Endodermal cell (in vitro differentiated cells): Measurements from ENCODE around the gene FUBP3. TPM values are rescaled to one million over a fixed set of nuclear protein-coding genes. Genes with fewer than 3 reads are reported as not detected.
"Not testable (repeated sequence)": the region's sequence is repeated elsewhere in the genome, so short reads cannot be mapped to it uniquely, and the experiment has no call there.

ENCODE experiments used
- DNase-seq: peaks from one replicate; pipeline ENCODE4 v3.0.0-alpha.2; 2017
- H3K27ac ChIP-seq: 2 replicates; pipeline ENCODE4 v1.5.1; 2013; ENCODE audit warnings: mild to moderate bottlenecking, low read depth, low read length, moderate library complexity
- H3K27me3 ChIP-seq: 2 replicates; pipeline ENCODE4 v1.6.1; 2013; ENCODE audit warnings: mild to moderate bottlenecking, low read length, moderate library complexity; ENCODE audit not compliant: insufficient read depth, control insufficient read depth, poor library complexity, severe bottlenecking
- H3K36me3 ChIP-seq: 2 replicates; pipeline ENCODE4 v1.7.0; 2013; ENCODE audit warnings: mild to moderate bottlenecking, low read length, moderate library complexity; ENCODE audit not compliant: control insufficient read depth, insufficient read depth
- H3K4me1 ChIP-seq: one replicate; pipeline ENCODE4 v1.7.0; 2013; ENCODE audit warnings: low read length; ENCODE audit not compliant: control insufficient read depth, insufficient read depth
- H3K4me3 ChIP-seq: 2 replicates; pipeline ENCODE4 v1.5.1; 2013; ENCODE audit warnings: mild to moderate bottlenecking, low read length, moderate library complexity
- H3K9ac ChIP-seq: 2 replicates; pipeline ENCODE4 v1.6.1; 2013; ENCODE audit warnings: mild to moderate bottlenecking, low read length, moderate library complexity; ENCODE audit not compliant: poor library complexity, severe bottlenecking; ENCODE audit errors: extremely low read depth
- H3K9me3 ChIP-seq: 2 replicates; pipeline ENCODE4 v1.6.1; 2013; ENCODE audit warnings: mild to moderate bottlenecking, low read length, moderate library complexity; ENCODE audit not compliant: control insufficient read depth
- H3K27ac Mint-ChIP-seq: 2 replicates; pipeline ENCODE4 v1.8.0; 2020; ENCODE audit warnings: mixed read lengths
- H3K27me3 Mint-ChIP-seq: 2 replicates; pipeline ENCODE4 v1.8.0; 2021; ENCODE audit warnings: mild to moderate bottlenecking, mixed read lengths; ENCODE audit not compliant: insufficient read depth
- H3K36me3 Mint-ChIP-seq: 2 replicates; pipeline ENCODE4 v1.8.0; 2020; ENCODE audit warnings: low read depth, mixed read lengths
- H3K4me1 Mint-ChIP-seq: 2 replicates; pipeline ENCODE4 v1.8.0; 2020; ENCODE audit warnings: mixed read lengths
- H3K4me3 Mint-ChIP-seq: 2 replicates; pipeline ENCODE4 v1.8.0; 2020; ENCODE audit warnings: mild to moderate bottlenecking, moderate library complexity, mixed read lengths
- H3K9me3 Mint-ChIP-seq: 2 replicates; pipeline ENCODE4 v1.8.0; 2020; ENCODE audit warnings: mild to moderate bottlenecking, mixed read lengths
- CTCF ChIP-seq: fragments of 200-600 bp; sonication (generic); conservative IDR thresholded peaks from 2 replicates; pipeline ENCODE4 v1.5.0; 2021; ENCODE audit warnings: antibody characterized with exemption, mild to moderate bottlenecking
- WGBS, 2 experiments: methylation state at CpG; one replicate each; pipeline versions ENCODE4 v1.1.5 to v1.1.7; 2013; ENCODE audit warnings: missing lambda C conversion rate in 2 of 2, mixed read lengths in 1 of 2; ENCODE audit not compliant: insufficient coverage in 1 of 2, insufficient read length in 1 of 2; 5-methylcytosine and 5-hydroxymethylcytosine counted together
- total RNA-seq, 2 donors: library from RNA; stranded (reverse); fragmentation: NEBNext Ultra II Directional in 1 of 2; extraction: Animal tissue kit (Norgen Biotek cat#: 25700) in 1 of 2; gene quantifications; 2 replicates in 1 of 2; 3 replicates in 1 of 2; pipeline ENCODE4 v1.2.1, GENCODE V29; 2021

The FUBP3 gene
- total RNA-seq, 2 donors from 2014 or later, result 74.3 to 76.3 TPM

GRCh38 chr9:130682421-130683121, 103.2 kb downstream of the FUBP3 start:
- 0 to 9% methylated on average over 2 to 20 of the region's 22 CpGs for WGBS, 2 experiments
- TF ChIP-seq CTCF, result peak; percentile 90
- Mint-ChIP-seq H3K4me1 (peaks cover 2% of the 10 kb centered on the region), H3K36me3 (no peaks in the 10 kb centered on the region), H3K4me3 (peak overlapping the region; percentile 55), H3K9me3 (peaks cover 8% of the 10 kb centered on the region), H3K27ac (no peak overlapping the region), H3K27me3 (peaks cover 51% of the 10 kb centered on the region)
- H3K4me1 ChIP-seq, result no peaks in the 10 kb centered on the region
- H3K4me3 ChIP-seq, result peak overlapping the region; percentile 71
- H3K36me3 ChIP-seq, result no peaks in the 10 kb centered on the region
- H3K9me3 ChIP-seq, result peaks cover 9% of the 10 kb centered on the region
- H3K9ac ChIP-seq, result no peak overlapping the region
- no peak overlapping the region for H3K27ac ChIP-seq
- peaks cover 43% of the 10 kb centered on the region for H3K27me3 ChIP-seq
- DNase-seq, result peak; percentile 89

GRCh38 chr9:130685104-130685503, 105.7 kb downstream of the FUBP3 start:
- TF ChIP-seq CTCF, result no peak
- Histone ChIP-seq H3K4me1 (no peaks in the 10 kb centered on the region), H3K27me3 (peaks cover 18% of the 10 kb centered on the region), H3K9ac (no peak overlapping the region), H3K27ac (no peak overlapping the region), H3K9me3 (peaks cover 9% of the 10 kb centered on the region), H3K36me3 (no peaks in the 10 kb centered on the region), H3K4me3 (no peak overlapping the region)
- peaks cover 32% of the 10 kb centered on the region for H3K27me3 Mint-ChIP-seq
- no peak overlapping the region for H3K4me3 Mint-ChIP-seq
- no peak for DNase-seq
- peaks cover 8% of the 10 kb centered on the region for H3K9me3 Mint-ChIP-seq
- H3K27ac Mint-ChIP-seq, result no peak overlapping the region
- H3K36me3 Mint-ChIP-seq, result no peaks in the 10 kb centered on the region
- peaks cover 2% of the 10 kb centered on the region for H3K4me1 Mint-ChIP-seq

GRCh38 chr9:130685945-130686344, 106.6 kb downstream of the FUBP3 start:
- H3K9me3 ChIP-seq, H3K9ac ChIP-seq, H3K4me1 Mint-ChIP-seq, H3K4me3 Mint-ChIP-seq, H3K27ac Mint-ChIP-seq, H3K36me3 ChIP-seq, H3K9me3 Mint-ChIP-seq, H3K27me3 ChIP-seq, H3K27ac ChIP-seq, H3K36me3 Mint-ChIP-seq, H3K4me1 ChIP-seq, DNase-seq, H3K4me3 ChIP-seq: not testable (repeated sequence)
- H3K27me3 Mint-ChIP-seq, result peaks cover 23% of the 10 kb centered on the region
- WGBS, 2 experiments, result 85 to 91% methylated on average over 10 to 11 of the region's 11 CpGs

GRCh38 chr9:130687615-130688014, 108.2 kb downstream of the FUBP3 start:
- 100% methylated on average over 2 of the region's 2 CpGs; no CpG with 5 or more reads in 1 of the 2 experiments for WGBS, 2 experiments
- no peak overlapping the region for H3K4me3 Mint-ChIP-seq
- Histone ChIP-seq H3K9me3 (peaks cover 9% of the 10 kb centered on the region), H3K27ac (no peak overlapping the region), H3K27me3 (no peaks in the 10 kb centered on the region), H3K4me3 (no peak overlapping the region), H3K9ac (no peak overlapping the region), H3K4me1 (no peaks in the 10 kb centered on the region), H3K36me3 (no peaks in the 10 kb centered on the region)
- peaks cover 9% of the 10 kb centered on the region for H3K4me1 Mint-ChIP-seq
- TF ChIP-seq CTCF, result no peak
- no peak overlapping the region for H3K27ac Mint-ChIP-seq
- no peak for DNase-seq
- H3K9me3 Mint-ChIP-seq, result peaks cover 8% of the 10 kb centered on the region
- H3K36me3 Mint-ChIP-seq, result no peaks in the 10 kb centered on the region
- peaks cover 12% of the 10 kb centered on the region for H3K27me3 Mint-ChIP-seq
